H1 (cell line): ENCODE results near the gene RELT. TPM values are rescaled to one million over a fixed set of nuclear protein-coding genes. Genes with fewer than 3 reads are reported as not detected.

ENCODE experiments used
- SP1 ChIP-seq: IDR thresholded peaks from 2 replicates; pipeline ENCODE4 v1.6.1; 2011; ENCODE audit warnings: low read depth, low read length
- polyA plus RNA-seq, 7 experiments: library from polyadenylated mRNA; depleted of rRNA in 3 of 7; stranded (reverse) in 5 of 7; unstranded in 2 of 7; fragments of >200 nt in 5 of 7; fragments of 200-250 nt in 2 of 7; gene quantifications; 1 replicate in 5 of 7; 2 replicates in 1 of 7; 4 replicates in 1 of 7; pipeline versions ENCODE4 v1.2.1 to v1.2.3, GENCODE V29; 2011 to 2013; ENCODE audit warnings: missing spikeins in 2 of 7, mixed read lengths in 2 of 7
- total RNA-seq: library from RNA; stranded (reverse); fragmentation: NEBNext Ultra II Directional; extraction: Animal tissue kit (Norgen Biotek cat#: 25700); gene quantifications from 2 replicates; pipeline ENCODE4 v1.2.1, GENCODE V29; 2021
- TF ChIP-seq, protein P1 (sequence below): fragments of 300-600 bp; sonication (generic); IDR thresholded peaks from 2 replicates; pipeline ENCODE4 v1.7.1; 2012; ENCODE audit warnings: low read length, moderate library complexity, mild to moderate bottlenecking, inconsistent platforms; ENCODE audit not compliant: insufficient replicate concordance

Gene RELT
- total and polyA plus RNA-seq, 2 of the 8 experiments (the other 6 are each of a cell fraction or from before 2014, with no cell fraction given) = 3.4 to 5.7 TPM

DNA sequence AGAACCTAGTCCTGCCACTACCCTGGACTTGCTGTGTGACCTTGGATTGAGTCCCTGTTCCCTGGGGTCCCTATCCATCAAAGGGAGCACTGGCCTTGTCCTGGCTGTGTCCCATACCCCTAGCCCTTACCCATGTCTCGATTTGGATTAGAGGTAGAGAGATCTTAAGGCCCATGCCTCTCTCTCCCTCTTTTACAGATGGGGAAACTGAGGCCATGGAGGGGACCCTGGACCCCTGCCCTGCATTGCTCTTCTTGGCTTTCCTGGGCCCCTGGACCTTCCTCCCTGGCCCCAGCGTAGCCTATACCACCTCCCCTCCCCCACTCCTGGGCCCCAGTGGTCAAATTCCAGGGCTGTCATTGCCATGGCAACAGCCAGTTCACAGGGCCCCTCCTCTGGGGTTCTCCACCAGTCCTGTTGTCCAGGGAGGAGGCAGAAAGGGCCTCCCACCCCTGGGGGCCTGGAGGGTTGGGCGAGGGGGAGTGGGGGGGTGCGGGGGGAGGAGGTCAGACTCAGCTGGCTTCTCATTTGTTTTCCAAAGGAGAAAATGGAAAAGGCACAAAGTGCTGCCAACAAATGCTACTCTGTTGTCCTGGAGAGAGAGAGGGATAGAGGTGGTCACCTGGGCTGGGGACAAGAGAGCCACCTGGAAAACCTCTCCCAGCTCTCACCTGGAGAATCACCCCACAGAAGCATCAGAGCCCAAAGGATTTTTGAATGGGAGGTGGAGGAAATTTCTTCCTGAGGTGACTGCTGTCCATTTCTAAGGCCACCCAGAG is 44.9 kb upstream of the RELT start (continued):
- TF ChIP-seq, protein P1, sequence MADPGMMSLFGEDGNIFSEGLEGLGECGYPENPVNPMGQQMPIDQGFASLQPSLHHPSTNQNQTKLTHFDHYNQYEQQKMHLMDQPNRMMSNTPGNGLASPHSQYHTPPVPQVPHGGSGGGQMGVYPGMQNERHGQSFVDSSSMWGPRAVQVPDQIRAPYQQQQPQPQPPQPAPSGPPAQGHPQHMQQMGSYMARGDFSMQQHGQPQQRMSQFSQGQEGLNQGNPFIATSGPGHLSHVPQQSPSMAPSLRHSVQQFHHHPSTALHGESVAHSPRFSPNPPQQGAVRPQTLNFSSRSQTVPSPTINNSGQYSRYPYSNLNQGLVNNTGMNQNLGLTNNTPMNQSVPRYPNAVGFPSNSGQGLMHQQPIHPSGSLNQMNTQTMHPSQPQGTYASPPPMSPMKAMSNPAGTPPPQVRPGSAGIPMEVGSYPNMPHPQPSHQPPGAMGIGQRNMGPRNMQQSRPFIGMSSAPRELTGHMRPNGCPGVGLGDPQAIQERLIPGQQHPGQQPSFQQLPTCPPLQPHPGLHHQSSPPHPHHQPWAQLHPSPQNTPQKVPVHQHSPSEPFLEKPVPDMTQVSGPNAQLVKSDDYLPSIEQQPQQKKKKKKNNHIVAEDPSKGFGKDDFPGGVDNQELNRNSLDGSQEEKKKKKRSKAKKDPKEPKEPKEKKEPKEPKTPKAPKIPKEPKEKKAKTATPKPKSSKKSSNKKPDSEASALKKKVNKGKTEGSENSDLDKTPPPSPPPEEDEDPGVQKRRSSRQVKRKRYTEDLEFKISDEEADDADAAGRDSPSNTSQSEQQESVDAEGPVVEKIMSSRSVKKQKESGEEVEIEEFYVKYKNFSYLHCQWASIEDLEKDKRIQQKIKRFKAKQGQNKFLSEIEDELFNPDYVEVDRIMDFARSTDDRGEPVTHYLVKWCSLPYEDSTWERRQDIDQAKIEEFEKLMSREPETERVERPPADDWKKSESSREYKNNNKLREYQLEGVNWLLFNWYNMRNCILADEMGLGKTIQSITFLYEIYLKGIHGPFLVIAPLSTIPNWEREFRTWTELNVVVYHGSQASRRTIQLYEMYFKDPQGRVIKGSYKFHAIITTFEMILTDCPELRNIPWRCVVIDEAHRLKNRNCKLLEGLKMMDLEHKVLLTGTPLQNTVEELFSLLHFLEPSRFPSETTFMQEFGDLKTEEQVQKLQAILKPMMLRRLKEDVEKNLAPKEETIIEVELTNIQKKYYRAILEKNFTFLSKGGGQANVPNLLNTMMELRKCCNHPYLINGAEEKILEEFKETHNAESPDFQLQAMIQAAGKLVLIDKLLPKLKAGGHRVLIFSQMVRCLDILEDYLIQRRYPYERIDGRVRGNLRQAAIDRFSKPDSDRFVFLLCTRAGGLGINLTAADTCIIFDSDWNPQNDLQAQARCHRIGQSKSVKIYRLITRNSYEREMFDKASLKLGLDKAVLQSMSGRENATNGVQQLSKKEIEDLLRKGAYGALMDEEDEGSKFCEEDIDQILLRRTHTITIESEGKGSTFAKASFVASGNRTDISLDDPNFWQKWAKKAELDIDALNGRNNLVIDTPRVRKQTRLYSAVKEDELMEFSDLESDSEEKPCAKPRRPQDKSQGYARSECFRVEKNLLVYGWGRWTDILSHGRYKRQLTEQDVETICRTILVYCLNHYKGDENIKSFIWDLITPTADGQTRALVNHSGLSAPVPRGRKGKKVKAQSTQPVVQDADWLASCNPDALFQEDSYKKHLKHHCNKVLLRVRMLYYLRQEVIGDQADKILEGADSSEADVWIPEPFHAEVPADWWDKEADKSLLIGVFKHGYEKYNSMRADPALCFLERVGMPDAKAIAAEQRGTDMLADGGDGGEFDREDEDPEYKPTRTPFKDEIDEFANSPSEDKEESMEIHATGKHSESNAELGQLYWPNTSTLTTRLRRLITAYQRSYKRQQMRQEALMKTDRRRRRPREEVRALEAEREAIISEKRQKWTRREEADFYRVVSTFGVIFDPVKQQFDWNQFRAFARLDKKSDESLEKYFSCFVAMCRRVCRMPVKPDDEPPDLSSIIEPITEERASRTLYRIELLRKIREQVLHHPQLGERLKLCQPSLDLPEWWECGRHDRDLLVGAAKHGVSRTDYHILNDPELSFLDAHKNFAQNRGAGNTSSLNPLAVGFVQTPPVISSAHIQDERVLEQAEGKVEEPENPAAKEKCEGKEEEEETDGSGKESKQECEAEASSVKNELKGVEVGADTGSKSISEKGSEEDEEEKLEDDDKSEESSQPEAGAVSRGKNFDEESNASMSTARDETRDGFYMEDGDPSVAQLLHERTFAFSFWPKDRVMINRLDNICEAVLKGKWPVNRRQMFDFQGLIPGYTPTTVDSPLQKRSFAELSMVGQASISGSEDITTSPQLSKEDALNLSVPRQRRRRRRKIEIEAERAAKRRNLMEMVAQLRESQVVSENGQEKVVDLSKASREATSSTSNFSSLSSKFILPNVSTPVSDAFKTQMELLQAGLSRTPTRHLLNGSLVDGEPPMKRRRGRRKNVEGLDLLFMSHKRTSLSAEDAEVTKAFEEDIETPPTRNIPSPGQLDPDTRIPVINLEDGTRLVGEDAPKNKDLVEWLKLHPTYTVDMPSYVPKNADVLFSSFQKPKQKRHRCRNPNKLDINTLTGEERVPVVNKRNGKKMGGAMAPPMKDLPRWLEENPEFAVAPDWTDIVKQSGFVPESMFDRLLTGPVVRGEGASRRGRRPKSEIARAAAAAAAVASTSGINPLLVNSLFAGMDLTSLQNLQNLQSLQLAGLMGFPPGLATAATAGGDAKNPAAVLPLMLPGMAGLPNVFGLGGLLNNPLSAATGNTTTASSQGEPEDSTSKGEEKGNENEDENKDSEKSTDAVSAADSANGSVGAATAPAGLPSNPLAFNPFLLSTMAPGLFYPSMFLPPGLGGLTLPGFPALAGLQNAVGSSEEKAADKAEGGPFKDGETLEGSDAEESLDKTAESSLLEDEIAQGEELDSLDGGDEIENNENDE = no peak
- peak; percentile 82 for TF ChIP-seq SP1
